A549 treated with ZK216348 at 1 μM for 4 hours (cell line): ENCODE measurements around the gene ARGFX. TPM values are rescaled to one million over a fixed set of nuclear protein-coding genes. Genes with fewer than 3 reads are reported as not detected.

Experiments used
- total RNA-seq: library from RNA; stranded (reverse); fragments of 200-300 nt; extraction: Qiagen RNA extraction; gene quantifications from 5 replicates; pipeline ENCODE4 v1.2.3, GENCODE V29; 2022; ENCODE audit warnings: low read depth

ARGFX gene
- not detected in 5 replicates for total RNA-seq

GRCh38 chr3:121567649-121568048 is at the start of gene ARGFX:
TSS of gene ARGFX (plus strand) at chr3:121567949. CDS start at chr3:121570714, 2,765 bp downstream.

DNA sequence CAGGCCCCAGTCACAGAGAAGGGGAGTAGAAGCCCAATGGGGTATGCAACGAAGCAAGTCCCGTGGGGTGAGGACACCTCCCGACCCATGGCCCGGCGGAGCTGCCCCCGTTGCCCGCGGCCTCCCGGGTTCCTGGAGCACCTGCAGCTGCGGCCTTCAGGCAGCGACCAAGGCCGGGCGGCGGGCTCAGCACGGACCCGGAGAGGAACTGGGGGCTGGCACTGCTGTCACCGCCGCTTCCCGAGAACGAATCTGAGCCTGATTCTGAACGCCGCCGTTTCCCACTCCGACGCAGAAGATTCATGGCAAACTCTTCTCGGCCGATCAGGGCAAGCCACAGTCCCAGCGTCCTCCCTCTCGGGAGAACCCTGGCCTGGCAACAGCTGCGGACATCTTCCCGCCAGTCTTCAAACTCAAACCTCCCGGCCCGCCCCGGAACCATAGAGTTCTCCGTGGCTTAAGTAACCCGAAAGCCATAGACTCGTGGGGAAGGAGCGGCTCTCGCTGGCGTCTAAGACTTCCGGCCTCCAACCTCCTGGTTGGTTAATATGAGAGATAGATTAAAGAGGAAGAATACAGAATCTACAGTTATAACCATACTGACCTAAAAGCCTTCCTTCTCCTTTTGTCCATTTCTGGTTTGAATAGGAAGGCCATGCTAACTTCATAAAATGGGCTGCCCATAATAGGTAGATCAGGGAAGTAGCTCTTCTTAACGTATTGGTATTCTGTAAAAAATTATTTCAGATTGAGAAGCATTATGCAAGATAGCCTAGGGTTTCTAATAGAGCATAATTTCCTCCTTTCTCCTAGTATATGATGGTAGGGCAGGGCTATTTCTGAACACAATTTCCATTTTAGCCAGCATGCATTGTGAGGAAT is 21.9 kb upstream of the ARGFX start, which contains the start of gene POLQ:
TSS of gene POLQ (minus strand) at position 415 of the 882 bp plus-strand sequence. CDS start at position 304, 111 bp downstream.

DNA sequence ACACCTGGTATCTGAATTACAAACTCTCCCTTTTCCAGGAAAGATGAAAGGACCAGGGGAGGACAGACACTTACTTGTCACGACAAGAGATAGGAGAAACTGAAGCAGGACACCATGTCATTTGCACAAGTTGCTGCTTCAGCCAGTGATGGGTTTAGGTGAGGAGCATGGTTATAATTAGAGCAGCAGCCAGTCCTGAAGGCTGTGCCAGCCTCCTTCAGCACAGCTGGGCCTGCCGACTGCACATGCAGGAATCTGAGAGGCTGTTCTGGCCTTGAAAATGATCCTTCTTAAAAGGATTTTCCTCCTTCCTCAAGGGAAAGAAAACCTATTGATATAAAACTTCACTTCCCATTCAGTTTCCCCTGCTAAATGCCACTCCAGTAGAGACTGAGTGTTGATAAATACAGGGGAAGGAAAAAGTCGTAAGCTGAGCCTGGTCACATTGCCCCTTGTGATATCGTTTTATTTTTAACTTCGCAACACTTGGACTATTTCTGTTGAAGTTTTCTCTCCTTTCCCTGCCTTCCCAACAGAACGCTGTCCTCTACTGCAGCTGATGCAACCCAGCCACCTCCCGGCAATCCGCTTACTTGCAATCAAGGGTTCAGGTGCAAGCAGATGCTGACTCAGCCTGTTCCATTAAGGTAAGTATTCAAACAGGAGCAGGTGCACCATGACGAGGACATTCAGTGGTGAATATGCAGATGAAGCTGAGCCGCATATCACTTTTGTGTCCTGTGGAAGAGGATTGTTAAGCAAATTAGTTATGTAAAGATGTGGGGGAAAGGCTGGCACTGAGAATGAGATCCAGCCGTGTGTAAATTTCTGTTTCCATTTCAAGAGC is 25.3 kb downstream of the ARGFX start, which contains the start of gene FBXO40:
TSS of gene FBXO40 (plus strand) at position 524 of the 847 bp plus-strand sequence. CDS start 27,197 bp downstream, outside the sequence.

Other genes starting within 250 kb of the ARGFX start
- 6.3 to 7.9 TPM (median 7.2 TPM) in 5 replicates for gene POLQ, start 22.0 kb upstream of the ARGFX start, total RNA-seq
- gene FBXO40, start 25.4 kb downstream of the ARGFX start, total RNA-seq, result not detected in 5 replicates
- gene HCLS1, start 93.0 kb downstream of the ARGFX start, total RNA-seq, result 0.11 to 0.19 TPM (median 0.18 TPM) in 3 of 5 replicates, not detected in the others
- gene GOLGB1, start 181.8 kb downstream of the ARGFX start, total RNA-seq, result 15.6 to 22.1 TPM (median 16.4 TPM) in 5 replicates